Measurements from ENCODE around the gene VOPP1.

VOPP1 gene

GRCh38 chr7:55438085-55438756, 134.1 kb downstream of the VOPP1 start:
- Histone ChIP-seq H3K36me3 (no peaks in the 10 kb centered on the region), H3K4me3 (ENCODE audit: low read depth, low read length) (no peak overlapping the region), H3K27ac (peak overlapping the region; percentile 56), H3K27me3 (ENCODE audit: insufficient read depth, low read depth, severe bottlenecking) (no peaks in the 10 kb centered on the region), H3K9me3 (ENCODE audit: severe bottlenecking) (no peaks in the 10 kb centered on the region)
- TF ChIP-seq CTCF (IDR thresholded peaks at IDR 0.05; ENCODE audit: low read depth, low read length): no peak
- DNase-seq: no peak

- H3K27ac ChIP-seq: peak overlapping the region; percentile 56
- H3K9me3 ChIP-seq (ENCODE audit: severe bottlenecking): no peaks in the 10 kb centered on the region
- no peak overlapping the region for H3K4me3 ChIP-seq (ENCODE audit: low read depth, low read length)
- DNase-seq: no peak
- TF ChIP-seq CTCF (IDR thresholded peaks at IDR 0.05; ENCODE audit: low read depth, low read length): no peak
- H3K36me3 ChIP-seq: no peaks in the 10 kb centered on the region
- H3K27me3 ChIP-seq (ENCODE audit: insufficient read depth, low read depth, severe bottlenecking): no peaks in the 10 kb centered on the region
These were observed 134.9 kb downstream of the VOPP1 start for GRCh38 chr7:55437375-55437774.

- Histone ChIP-seq H3K9me3 (ENCODE audit: severe bottlenecking) (no peaks in the 10 kb centered on the region), H3K27ac (no peak overlapping the region), H3K36me3 (no peaks in the 10 kb centered on the region; the same call in 1 of the 2 replicates), H3K4me3 (ENCODE audit: low read depth, low read length) (no peak overlapping the region), H3K27me3 (ENCODE audit: insufficient read depth, low read depth, severe bottlenecking) (no peaks in the 10 kb centered on the region)
- TF ChIP-seq CTCF (IDR thresholded peaks at IDR 0.05; ENCODE audit: low read depth, low read length): no peak
- no peak for DNase-seq
These were observed 135.8 kb downstream of the VOPP1 start for GRCh38 chr7:55436457-55436856.

- no peaks in the 10 kb centered on the region for H3K27me3 ChIP-seq (ENCODE audit: insufficient read depth, low read depth, severe bottlenecking)
- H3K27ac ChIP-seq: no peak overlapping the region
- TF ChIP-seq CTCF (IDR thresholded peaks at IDR 0.05; ENCODE audit: low read depth, low read length): no peak
- no peaks in the 10 kb centered on the region for H3K9me3 ChIP-seq (ENCODE audit: severe bottlenecking)
- no peak for DNase-seq
- H3K4me3 ChIP-seq (ENCODE audit: low read depth, low read length): no peak overlapping the region
- H3K36me3 ChIP-seq: no peaks in the 10 kb centered on the region; the same call in 1 of the 2 replicates
These were observed 136.8 kb downstream of the VOPP1 start for GRCh38 chr7:55435466-55435865.

- no peak overlapping the region for H3K27ac ChIP-seq
- no peak overlapping the region for H3K4me3 ChIP-seq (ENCODE audit: low read depth, low read length)
- peak; percentile 72 for TF ChIP-seq CTCF (IDR thresholded peaks at IDR 0.05; ENCODE audit: low read depth, low read length)
- no peaks in the 10 kb centered on the region for H3K27me3 ChIP-seq (ENCODE audit: insufficient read depth, low read depth, severe bottlenecking)
- DNase-seq: peak; percentile 69
- no peaks in the 10 kb centered on the region for H3K9me3 ChIP-seq (ENCODE audit: severe bottlenecking)
- H3K36me3 ChIP-seq: peaks cover 2% of the 10 kb centered on the region
These were observed 139.1 kb downstream of the VOPP1 start for GRCh38 chr7:55432939-55433784.
